Measurements from ENCODE around the gene PLEKHB1. TPM values are rescaled to one million over a fixed set of nuclear protein-coding genes. Genes with fewer than 3 reads are reported as not detected.

The PLEKHB1 gene
- total and polyA plus RNA-seq, 8 donors, result 5.3 to 90.1 (median 13.4) TPM; not detected in 1

DNA sequence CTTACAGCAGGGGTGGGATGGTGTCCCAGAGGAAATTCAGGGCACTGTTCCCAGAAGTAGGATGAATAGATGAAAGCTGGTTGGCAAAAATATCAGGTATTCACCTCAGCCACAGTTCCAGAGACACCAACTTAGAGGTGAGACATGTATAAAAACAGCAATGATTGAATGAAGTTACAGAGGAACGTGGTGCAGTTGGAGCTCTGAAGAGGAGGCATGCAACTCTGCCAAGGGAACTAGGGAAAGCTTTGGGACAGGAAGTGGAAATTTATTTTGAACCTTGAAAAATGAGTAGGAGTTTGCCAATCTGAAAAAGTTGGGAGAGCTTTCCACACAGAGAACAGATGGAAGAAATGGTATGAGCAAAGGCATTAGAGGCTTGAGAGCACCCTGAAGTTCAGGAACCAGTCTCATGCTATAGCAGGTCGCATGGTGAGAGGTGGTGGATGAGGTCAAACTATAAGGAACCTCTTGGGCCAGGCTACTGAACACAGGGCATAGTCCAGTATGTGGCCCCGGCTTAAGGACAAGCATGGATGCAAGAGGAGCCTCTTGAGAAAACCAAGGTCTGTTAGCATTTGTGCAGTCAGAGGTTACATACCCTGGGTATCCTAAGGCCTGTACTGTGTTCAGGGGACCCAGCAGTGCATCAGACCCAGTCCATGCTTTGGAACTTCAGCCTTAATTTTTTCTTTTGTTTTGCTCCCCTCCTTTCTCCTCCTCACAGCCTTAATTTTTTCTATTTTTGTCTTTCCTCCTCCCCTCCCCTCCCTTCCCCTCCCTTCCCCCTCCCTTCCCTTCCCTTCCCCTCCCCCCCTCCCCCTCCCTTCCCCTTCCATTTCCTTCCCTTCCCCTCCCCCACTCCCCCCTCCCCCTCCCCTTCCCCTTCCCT is 17.5 kb downstream of the PLEKHB1 start:
- TF ChIP-seq EP300 (IDR thresholded peaks at IDR 0.05) (no peak), CTCF (IDR thresholded peaks at IDR 0.05) (no peak), POLR2AphosphoS5 (IDR thresholded peaks at IDR 0.05) (no peak), POLR2A (IDR thresholded peaks at IDR 0.05) (no peak)
- H3K9me3 ChIP-seq, result no peaks in the 10 kb centered on the region
- H3K36me3 ChIP-seq, result peaks cover 0 to 1% (median 0%) of the 10 kb centered on the region in 4 donors
- 69 to 81% (median 77%) methylated on average over 3 of the region's 3 CpGs for WGBS, 5 donors
- no peak overlapping the region for H3K27ac ChIP-seq
- no peak for DNase-seq
- no peaks in the 10 kb centered on the region for H3K27me3 ChIP-seq
- H3K4me1 ChIP-seq, result peaks cover 12 to 24% (median 17%) of the 10 kb centered on the region in 4 donors
- no peak overlapping the region for H3K4me3 ChIP-seq
- intact Hi-C loops (cut with DNase I; ENCODE audit: low total_unique reads), result no loop called here

DNA sequence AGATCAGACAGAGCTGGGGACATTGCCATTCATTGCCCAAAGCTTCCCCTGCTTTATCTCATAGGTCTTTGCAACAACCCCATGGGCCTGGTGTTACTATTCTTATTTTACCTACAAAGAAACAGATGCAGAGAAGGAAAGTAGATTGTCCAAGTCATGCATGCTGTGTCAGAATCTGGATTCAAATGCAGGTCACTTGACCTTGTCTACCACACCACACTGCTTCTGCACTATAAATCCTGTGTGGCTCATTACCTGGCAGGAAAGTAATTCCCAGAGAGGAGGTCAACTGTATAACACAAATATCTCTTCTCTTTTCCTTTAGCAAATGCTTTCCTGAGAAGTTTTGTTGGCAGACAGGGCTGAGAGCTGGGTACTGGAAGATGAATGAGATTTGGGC is 18.5 kb downstream of the PLEKHB1 start:
- intact Hi-C loops (cut with DNase I; ENCODE audit: low total_unique reads), result no loop called here

GRCh38 chr11:73667891-73668290 is 21.5 kb downstream of the PLEKHB1 start:
- no peaks in the 10 kb centered on the region for H3K27me3 ChIP-seq
- intact Hi-C loops (cut with DNase I; ENCODE audit: low total_unique reads), result no loop called here
- 59 to 86% (median 73%) methylated on average over 1 of the region's 1 CpG for WGBS, 5 donors
- no peak overlapping the region for H3K27ac ChIP-seq
- peaks cover 0 to 7% (median 0%) of the 10 kb centered on the region in 4 donors for H3K36me3 ChIP-seq
- TF ChIP-seq POLR2A (IDR thresholded peaks at IDR 0.05) (no peak), EP300 (IDR thresholded peaks at IDR 0.05) (no peak), CTCF (IDR thresholded peaks at IDR 0.05) (no peak), POLR2AphosphoS5 (IDR thresholded peaks at IDR 0.05) (no peak)
- DNase-seq, result no peak
- H3K4me3 ChIP-seq, result no peak overlapping the region
- H3K9me3 ChIP-seq, result no peaks in the 10 kb centered on the region
- peaks cover 0 to 11% (median 5%) of the 10 kb centered on the region in 4 donors for H3K4me1 ChIP-seq

More for the DNA sequence above, 18.5 kb downstream of the PLEKHB1 start:
- no peaks in the 10 kb centered on the region for H3K9me3 ChIP-seq
- H3K4me1 ChIP-seq, result peaks cover 12 to 22% (median 17%) of the 10 kb centered on the region in 4 donors
- no peak for TF ChIP-seq POLR2AphosphoS5 (IDR thresholded peaks at IDR 0.05)
- TF ChIP-seq EP300 (IDR thresholded peaks at IDR 0.05), result no peak
- TF ChIP-seq POLR2A (IDR thresholded peaks at IDR 0.05), result no peak
- no peak for TF ChIP-seq CTCF (IDR thresholded peaks at IDR 0.05)
- H3K27ac ChIP-seq, result no peak overlapping the region
- no peak for DNase-seq
- no peak overlapping the region for H3K4me3 ChIP-seq
- H3K36me3 ChIP-seq, result peaks cover 0 to 7% (median 0%) of the 10 kb centered on the region in 4 donors
- no peaks in the 10 kb centered on the region for H3K27me3 ChIP-seq

DNA sequence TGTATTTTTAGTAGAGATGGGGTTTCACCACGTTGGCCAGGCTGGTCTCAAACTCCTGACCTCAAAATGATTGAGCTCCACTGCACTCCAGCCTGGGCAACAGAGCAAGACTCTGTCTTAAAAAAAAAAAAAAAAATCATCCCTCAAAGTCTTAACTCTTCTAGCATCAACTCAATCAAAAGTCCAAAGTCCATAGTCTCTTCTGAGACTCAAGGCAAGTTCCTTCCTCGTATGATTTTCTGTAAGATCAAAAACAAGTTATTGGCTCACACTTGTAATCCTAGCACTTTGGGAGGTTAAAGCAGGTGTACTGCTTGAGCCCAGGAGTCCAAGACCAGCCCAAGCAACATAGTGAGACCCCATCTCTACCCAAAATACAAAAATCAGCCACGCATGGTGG is 24.4 kb downstream of the PLEKHB1 start:
- peaks cover 0 to 21% (median 14%) of the 10 kb centered on the region in 4 donors for H3K36me3 ChIP-seq
- H3K27me3 ChIP-seq, result no peaks in the 10 kb centered on the region
- 66 to 85% (median 77%) methylated on average over 3 of the region's 3 CpGs for WGBS, 5 donors
- no peak for TF ChIP-seq EP300 (IDR thresholded peaks at IDR 0.05)
- no peak for TF ChIP-seq POLR2AphosphoS5 (IDR thresholded peaks at IDR 0.05)
- TF ChIP-seq CTCF (IDR thresholded peaks at IDR 0.05), result no peak
- no peak for TF ChIP-seq POLR2A (IDR thresholded peaks at IDR 0.05)
- DNase-seq, result no peak
- no peak overlapping the region for H3K27ac ChIP-seq
- H3K4me1 ChIP-seq, result peaks cover 0 to 7% (median 2%) of the 10 kb centered on the region in 4 donors
- intact Hi-C loops (cut with DNase I; ENCODE audit: low total_unique reads), result no loop called here
- H3K4me3 ChIP-seq, result no peak overlapping the region
- H3K9me3 ChIP-seq, result no peaks in the 10 kb centered on the region
